PFSK-1 (cell line): ENCODE results near the gene STAB1.

Source experiments
- FOXP2 ChIP-seq: optimal IDR thresholded peaks from 2 replicates; pipeline ENCODE3; 2011; ENCODE audit warnings: borderline replicate concordance, control low read depth, inconsistent platforms; ENCODE audit not compliant: insufficient read depth; ENCODE audit errors: extremely low read length, extremely low read depth
- POLR2AphosphoS5 ChIP-seq: IDR thresholded peaks from 2 replicates; pipeline ENCODE4 v1.6.1; 2012; ENCODE audit warnings: low read depth, mild to moderate bottlenecking, control low read depth, low read length, moderate library complexity
- REST ChIP-seq, 2 experiments: IDR thresholded peaks; 2 replicates each; pipeline versions ENCODE4 v1.6.1 to v1.8.0; 2011 to 2012; ENCODE audit warnings: low read depth in 2 of 2, low read length in 2 of 2, control low read depth in 1 of 2, inconsistent platforms in 1 of 2, mild to moderate bottlenecking in 1 of 2, moderate library complexity in 1 of 2; ENCODE audit not compliant: insufficient read depth in 1 of 2
- SIN3A ChIP-seq: IDR thresholded peaks from 2 replicates; pipeline ENCODE4 v1.6.1; 2012; ENCODE audit warnings: mild to moderate bottlenecking, low read length, moderate library complexity, borderline replicate concordance; ENCODE audit not compliant: insufficient read depth
- TAF1 ChIP-seq: IDR thresholded peaks from 2 replicates; pipeline ENCODE4 v1.6.1; 2012; ENCODE audit warnings: low read length, control low read depth, borderline replicate concordance; ENCODE audit not compliant: insufficient read depth

Gene STAB1

GRCh38 chr3:52570076-52570475 lies 74.9 kb downstream of the STAB1 start:
- TF ChIP-seq POLR2AphosphoS5, result no peak

- no peak for TF ChIP-seq TAF1
- no peak for TF ChIP-seq REST (IDR thresholded peaks at IDR 0.05; ENCODE audit: insufficient read depth in 1 of 2, low read depth in 2 of 2, low read length in 2 of 2)
- no peak for TF ChIP-seq FOXP2
- no peak for TF ChIP-seq SIN3A
- TF ChIP-seq POLR2AphosphoS5, result no peak
These were observed 77.1 kb downstream of the STAB1 start for GRCh38 chr3:52572221-52572620.
